ENCODE results near the gene ZNF182.

- no peak for TF ChIP-seq CTCF (IDR thresholded peaks at IDR 0.05)
- TF ChIP-seq POLR2A (IDR thresholded peaks at IDR 0.05), result no peak
Measured at GRCh38 chrX:48035891-48036290, 32.1 kb upstream of the ZNF182 start.
